Measurements from ENCODE around the gene SEMA3B. TPM values are rescaled to one million over a fixed set of nuclear protein-coding genes. Genes with fewer than 3 reads are reported as not detected.

Gene SEMA3B
- total RNA-seq, 4 donors from 2014 or later: 21.0 to 31.0 (median 26.5) TPM

DNA sequence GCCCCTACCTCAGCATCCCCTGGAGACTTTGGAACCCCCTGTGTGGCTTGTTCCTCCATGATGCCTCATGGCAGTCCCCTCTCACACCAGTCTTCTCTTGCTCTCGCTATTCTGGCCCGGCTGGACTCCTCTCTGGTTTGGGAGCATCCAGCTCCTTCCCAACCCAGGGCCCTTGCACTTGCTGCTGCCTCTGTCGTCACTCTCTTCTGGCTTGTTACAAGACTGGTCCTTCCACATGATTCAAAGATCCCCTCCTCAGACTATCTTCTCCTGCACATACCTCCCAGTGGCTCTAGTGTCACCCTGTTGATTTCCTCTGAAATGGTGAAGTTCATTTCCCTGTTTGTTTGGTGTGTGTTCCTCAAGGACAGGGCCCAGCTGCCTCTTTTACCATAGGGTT, 39.5 kb upstream of the SEMA3B start:
- no peaks in the 10 kb centered on the region for H3K36me3 ChIP-seq
- no peaks in the 10 kb centered on the region for H3K27me3 ChIP-seq
- intact Hi-C loops (cut with DNase I): no loop called here
- no peaks in the 10 kb centered on the region for H3K9me3 ChIP-seq
- H3K4me3 ChIP-seq (replicated peaks in 1 of 3): no peak overlapping the region
- peaks cover 15 to 19% of the 10 kb centered on the region in 2 donors for H3K4me1 ChIP-seq
- no peak for DNase-seq
- H3K27ac ChIP-seq: no peak overlapping the region
- TF ChIP-seq, protein P1, sequence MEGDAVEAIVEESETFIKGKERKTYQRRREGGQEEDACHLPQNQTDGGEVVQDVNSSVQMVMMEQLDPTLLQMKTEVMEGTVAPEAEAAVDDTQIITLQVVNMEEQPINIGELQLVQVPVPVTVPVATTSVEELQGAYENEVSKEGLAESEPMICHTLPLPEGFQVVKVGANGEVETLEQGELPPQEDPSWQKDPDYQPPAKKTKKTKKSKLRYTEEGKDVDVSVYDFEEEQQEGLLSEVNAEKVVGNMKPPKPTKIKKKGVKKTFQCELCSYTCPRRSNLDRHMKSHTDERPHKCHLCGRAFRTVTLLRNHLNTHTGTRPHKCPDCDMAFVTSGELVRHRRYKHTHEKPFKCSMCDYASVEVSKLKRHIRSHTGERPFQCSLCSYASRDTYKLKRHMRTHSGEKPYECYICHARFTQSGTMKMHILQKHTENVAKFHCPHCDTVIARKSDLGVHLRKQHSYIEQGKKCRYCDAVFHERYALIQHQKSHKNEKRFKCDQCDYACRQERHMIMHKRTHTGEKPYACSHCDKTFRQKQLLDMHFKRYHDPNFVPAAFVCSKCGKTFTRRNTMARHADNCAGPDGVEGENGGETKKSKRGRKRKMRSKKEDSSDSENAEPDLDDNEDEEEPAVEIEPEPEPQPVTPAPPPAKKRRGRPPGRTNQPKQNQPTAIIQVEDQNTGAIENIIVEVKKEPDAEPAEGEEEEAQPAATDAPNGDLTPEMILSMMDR (IDR thresholded peaks at IDR 0.05): no peak
- no peak for TF ChIP-seq POLR2A (IDR thresholded peaks at IDR 0.05)
- 94% methylated on average over 3 of the region's 3 CpGs for WGBS, 2 donors

GRCh38 chr3:50230104-50230793, 38.7 kb upstream of the SEMA3B start:
- no peaks in the 10 kb centered on the region for H3K27me3 ChIP-seq
- intact Hi-C loops (cut with DNase I): no loop called here

DNA sequence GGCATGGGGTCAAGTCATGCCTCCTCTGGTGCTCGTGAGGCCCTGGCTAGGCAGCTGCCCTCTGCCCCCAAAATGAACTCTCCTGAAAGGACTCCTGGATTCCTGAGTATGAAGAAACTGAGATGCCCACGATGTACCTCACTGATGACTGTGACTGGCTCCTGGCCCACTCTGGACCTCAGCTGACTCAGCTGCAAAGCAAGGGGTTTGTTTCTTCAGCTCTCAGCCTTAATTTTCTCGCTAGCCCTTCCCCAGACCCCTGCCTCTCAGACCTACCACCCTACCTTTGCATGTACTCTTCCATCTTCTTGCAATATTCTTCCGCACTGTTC, 38.2 kb upstream of the SEMA3B start:
- no peaks in the 10 kb centered on the region for H3K27me3 ChIP-seq
- no peak for TF ChIP-seq POLR2A (IDR thresholded peaks at IDR 0.05)
- TF ChIP-seq, protein P1 (IDR thresholded peaks at IDR 0.05): no peak
- H3K4me1 ChIP-seq: peaks cover 15 to 26% of the 10 kb centered on the region in 2 donors
- H3K27ac ChIP-seq: no peak overlapping the region
- H3K4me3 ChIP-seq (replicated peaks in 1 of 3): no peak overlapping the region
- no peaks in the 10 kb centered on the region for H3K36me3 ChIP-seq
- intact Hi-C loops (cut with DNase I): no loop called here
- 87 to 89% methylated on average over 3 to 4 of the region's 4 CpGs for WGBS, 2 donors
- DNase-seq: no peak
- no peaks in the 10 kb centered on the region for H3K9me3 ChIP-seq

More at GRCh38 chr3:50230104-50230793, 38.7 kb upstream of the SEMA3B start:
- H3K9me3 ChIP-seq: no peaks in the 10 kb centered on the region
- 86 to 94% methylated on average over 6 to 7 of the region's 8 CpGs for WGBS, 2 donors
- TF ChIP-seq, protein P1 (IDR thresholded peaks at IDR 0.05): no peak
- no peak for TF ChIP-seq POLR2A (IDR thresholded peaks at IDR 0.05)
- no peak overlapping the region for H3K4me3 ChIP-seq (replicated peaks in 1 of 3)
- no peak overlapping the region for H3K27ac ChIP-seq
- H3K4me1 ChIP-seq: peaks cover 15 to 23% of the 10 kb centered on the region in 2 donors
- no peaks in the 10 kb centered on the region for H3K36me3 ChIP-seq
- DNase-seq: no peak

- TF ChIP-seq, protein P1 (IDR thresholded peaks at IDR 0.05): no peak
- no peak for TF ChIP-seq POLR2A (IDR thresholded peaks at IDR 0.05)
- no peak for DNase-seq
- Histone ChIP-seq H3K4me1 (peaks cover 10 to 22% of the 10 kb centered on the region in 2 donors), H3K36me3 (no peaks in the 10 kb centered on the region), H3K9me3 (no peaks in the 10 kb centered on the region), H3K4me3 (replicated peaks in 1 of 3) (no peak overlapping the region), H3K27ac (no peak overlapping the region), H3K27me3 (no peaks in the 10 kb centered on the region)
- intact Hi-C loops (cut with DNase I): no loop called here
- 66 to 72% methylated on average over 5 of the region's 5 CpGs for WGBS, 2 donors
These were observed 37.4 kb upstream of the SEMA3B start for GRCh38 chr3:50231581-50231980.

DNA sequence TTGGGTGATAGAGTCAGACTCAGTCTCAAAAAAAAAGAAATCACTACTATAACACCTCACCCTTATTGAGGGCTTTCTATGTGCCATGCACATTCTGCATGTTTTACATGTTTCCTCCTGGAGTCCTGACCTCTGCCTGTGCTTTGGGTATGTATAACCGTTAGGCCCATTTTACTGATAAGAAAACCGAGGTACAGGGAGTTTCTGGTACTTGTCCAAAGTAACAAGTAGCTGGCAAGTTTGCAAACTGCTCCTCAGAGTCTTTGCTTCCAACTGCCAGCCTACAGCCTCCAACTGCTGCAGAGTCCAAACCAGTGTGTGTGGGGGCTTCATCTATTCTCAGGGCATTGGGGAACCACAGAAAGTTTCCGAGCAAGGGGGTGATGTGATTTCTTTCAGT, 36.6 kb upstream of the SEMA3B start:
- Histone ChIP-seq H3K27ac (no peak overlapping the region), H3K27me3 (no peaks in the 10 kb centered on the region), H3K36me3 (no peaks in the 10 kb centered on the region), H3K9me3 (no peaks in the 10 kb centered on the region), H3K4me1 (peaks cover 8 to 15% of the 10 kb centered on the region in 2 donors), H3K4me3 (replicated peaks in 1 of 3) (no peak overlapping the region)
- WGBS, 2 donors: 81 to 84% methylated on average over 3 of the region's 3 CpGs
- intact Hi-C loops (cut with DNase I): no loop called here
- TF ChIP-seq, protein P1 (IDR thresholded peaks at IDR 0.05): no peak
- no peak for TF ChIP-seq POLR2A (IDR thresholded peaks at IDR 0.05)
- DNase-seq: no peak
